K562 (cell line): Measurements from ENCODE around the gene TSPOAP1. TPM values are rescaled to one million over a fixed set of nuclear protein-coding genes. Genes with fewer than 3 reads are reported as not detected.
A peak's percentile ranks its signal among the peaks of the same experiment; 100 is the strongest.

Source experiments
- ERF ChIP-seq: fragments of 450-650 bp; formaldehyde crosslinking; IDR thresholded peaks from 2 replicates; pipeline ENCODE4 v1.4.0; 2020; ENCODE audit warnings: mild to moderate bottlenecking, mixed read lengths
- GATAD2B ChIP-seq: fragments of 450-650 bp; IDR thresholded peaks from 2 replicates; pipeline ENCODE4 v1.6.1; 2017; ENCODE audit warnings: mild to moderate bottlenecking, borderline replicate concordance
- KDM1A ChIP-seq, 2 experiments: fragments of 450-650 bp; IDR thresholded peaks; 2 replicates each; pipeline ENCODE4 v1.6.1; 2016; ENCODE audit warnings: mild to moderate bottlenecking in 2 of 2
- MYNN ChIP-seq, 2 experiments: sonication (generic); formaldehyde crosslinking in 1 of 2; IDR thresholded peaks; 2 replicates each; pipeline versions ENCODE4 v1.5.0 to v1.6.1; 2016 to 2020; ENCODE audit warnings: antibody characterized with exemption in 1 of 2, missing genetic modification reagents in 1 of 2
- PHF20 ChIP-seq: fragments of 450-650 bp; IDR thresholded peaks from 2 replicates; pipeline ENCODE4 v1.6.1; 2018; ENCODE audit not compliant: partially characterized antibody
- PPARD ChIP-seq: fragments of 250-450 bp; sonication (Bioruptor Pico); IDR thresholded peaks from 2 replicates; pipeline ENCODE4 v1.8.0; 2022; ENCODE audit warnings: inconsistent platforms, mild to moderate bottlenecking, moderate library complexity
- PTRF ChIP-seq: fragments of 450-650 bp; IDR thresholded peaks from 2 replicates; pipeline ENCODE4 v1.6.1; 2016; ENCODE audit warnings: mild to moderate bottlenecking, missing genetic modification characterization, missing compliant biosample characterization
- SUPT5H ChIP-seq: fragments of 450-650 bp; IDR thresholded peaks from 2 replicates; pipeline ENCODE4 v1.6.1; 2016
- TEAD2 ChIP-seq: fragments of 450-650 bp; IDR thresholded peaks from 2 replicates; pipeline ENCODE4 v1.6.1; 2016; ENCODE audit warnings: missing genetic modification characterization, control low read depth, missing compliant biosample characterization
- ZBTB7A ChIP-seq: IDR thresholded peaks from 2 replicates; pipeline ENCODE4 v1.6.1; 2011; ENCODE audit warnings: low read depth, mild to moderate bottlenecking, low read length, moderate library complexity, borderline replicate concordance; ENCODE audit not compliant: control insufficient read depth
- ZC3H4 ChIP-seq: sonication (generic); formaldehyde crosslinking; IDR thresholded peaks from 2 replicates; pipeline ENCODE4 v1.9.0; 2021; ENCODE audit warnings: missing genetic modification reagents, borderline replicate concordance
- polyA plus RNA-seq, 8 experiments: library from polyadenylated mRNA; depleted of rRNA in 4 of 8; stranded (reverse) in 5 of 8; unstranded in 3 of 8; fragments of >200 nt; fragmentation: Nextera tagmentation in 2 of 8; fragmentation: Illumina TruSeq in 1 of 8; extraction: Ambion mirVana in 2 of 8; extraction: Trizol in 1 of 8; gene quantifications; 2 replicates each; pipeline versions ENCODE4 v1.2.1 to v1.2.3, GENCODE V29; 2011 to 2014; ENCODE audit warnings: inconsistent platforms in 1 of 8, missing spikeins in 1 of 8
- total RNA-seq, 7 experiments: library from RNA; depleted of rRNA in 6 of 7; stranded (reverse); fragments of >200 nt in 6 of 7; fragmentation: Illumina TruSeq in 2 of 7; extraction: Trizol in 2 of 7; gene quantifications; 2 replicates each; pipeline versions ENCODE4 v1.2.1 to v1.2.3, GENCODE V29; 2011 to 2021; ENCODE audit warnings: low replicate concordance in 1 of 7
- TF ChIP-seq, protein P1 (sequence below): IDR thresholded peaks from 3 replicates; pipeline ENCODE4 v1.6.1; 2011; ENCODE audit warnings: borderline replicate concordance, mild to moderate bottlenecking, moderate library complexity; ENCODE audit not compliant: insufficient read length; ENCODE audit errors: extremely low read depth
- TF ChIP-seq, protein P2 (sequence below): sonication (generic); formaldehyde crosslinking; IDR thresholded peaks from 2 replicates; pipeline ENCODE4 v1.8.1; 2023; ENCODE audit warnings: mild to moderate bottlenecking, missing genetic modification reagents, moderate library complexity
- TF ChIP-seq, protein P3 (sequence below): fragments of 200-400 bp; formaldehyde crosslinking; IDR thresholded peaks from 2 replicates; pipeline ENCODE4 v1.6.1; 2017; ENCODE audit warnings: mild to moderate bottlenecking, low read depth, low read length, moderate library complexity
- TF ChIP-seq, protein P4 (sequence below): fragments of 250-450 bp; sonication (Bioruptor Pico); IDR thresholded peaks from 2 replicates; pipeline ENCODE4 v1.5.0; 2020; ENCODE audit warnings: mild to moderate bottlenecking
- TF ChIP-seq, protein P5 (sequence below): fragments of 250-450 bp; sonication (Bioruptor Pico); IDR thresholded peaks from 2 replicates; pipeline ENCODE4 v1.5.0; 2022; ENCODE audit warnings: mild to moderate bottlenecking

The TSPOAP1 gene
- total and polyA plus RNA-seq, 9 of the 15 experiments (the other 6 are each of a cell fraction or from before 2014, with no cell fraction given) = 0.87 to 3.9 (median 1.8) TPM; not detected in 2

DNA sequence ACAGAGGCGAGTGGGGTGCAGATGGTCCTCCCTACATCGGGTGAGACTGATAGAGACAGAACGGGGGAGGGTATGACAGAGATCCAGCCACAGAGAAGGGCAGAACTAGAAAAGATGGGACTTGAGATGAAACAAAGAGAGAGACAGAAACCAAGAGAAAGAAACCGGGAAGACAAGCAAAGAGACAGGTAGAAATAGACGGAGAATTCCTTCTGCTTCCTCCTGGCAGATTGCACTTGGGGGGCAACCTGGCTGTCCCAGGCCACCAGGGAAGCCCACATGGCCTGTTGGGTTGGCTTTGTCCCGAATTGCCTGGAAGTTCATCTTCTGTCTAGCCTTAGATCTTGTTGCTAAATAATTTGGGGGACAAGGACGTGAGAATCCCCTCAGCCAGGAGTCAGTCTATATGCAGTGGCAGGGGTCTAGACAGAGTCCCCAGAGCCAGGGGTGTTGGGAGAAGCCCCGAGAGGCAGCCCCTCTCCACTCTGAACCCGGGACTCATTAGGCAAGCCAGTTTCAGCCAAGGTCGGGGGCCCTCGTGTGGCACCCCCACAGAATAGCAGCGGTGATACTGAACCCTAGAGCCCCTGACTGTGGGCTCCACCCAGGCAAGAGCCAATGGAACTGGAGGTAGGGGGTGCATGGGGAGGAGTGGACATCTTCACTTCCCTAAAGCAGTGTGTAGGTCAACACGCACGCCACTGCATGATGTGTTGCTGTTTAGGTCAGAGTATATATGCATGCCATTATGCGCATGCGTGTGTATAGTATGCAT, 627 bp upstream of the TSPOAP1 start (continued):
- TF ChIP-seq ZBTB7A = peak; percentile 96
- peak; percentile 91; the same call in 1 of the 2 replicates for TF ChIP-seq MYNN (IDR thresholded peaks at IDR 0.05)
- no peak for TF ChIP-seq MYNN (CRISPR knock-in tag; IDR thresholded peaks at IDR 0.05)
- no peak for TF ChIP-seq PTRF (tag)
- no peak for TF ChIP-seq GATAD2B
- TF ChIP-seq, protein P1, sequence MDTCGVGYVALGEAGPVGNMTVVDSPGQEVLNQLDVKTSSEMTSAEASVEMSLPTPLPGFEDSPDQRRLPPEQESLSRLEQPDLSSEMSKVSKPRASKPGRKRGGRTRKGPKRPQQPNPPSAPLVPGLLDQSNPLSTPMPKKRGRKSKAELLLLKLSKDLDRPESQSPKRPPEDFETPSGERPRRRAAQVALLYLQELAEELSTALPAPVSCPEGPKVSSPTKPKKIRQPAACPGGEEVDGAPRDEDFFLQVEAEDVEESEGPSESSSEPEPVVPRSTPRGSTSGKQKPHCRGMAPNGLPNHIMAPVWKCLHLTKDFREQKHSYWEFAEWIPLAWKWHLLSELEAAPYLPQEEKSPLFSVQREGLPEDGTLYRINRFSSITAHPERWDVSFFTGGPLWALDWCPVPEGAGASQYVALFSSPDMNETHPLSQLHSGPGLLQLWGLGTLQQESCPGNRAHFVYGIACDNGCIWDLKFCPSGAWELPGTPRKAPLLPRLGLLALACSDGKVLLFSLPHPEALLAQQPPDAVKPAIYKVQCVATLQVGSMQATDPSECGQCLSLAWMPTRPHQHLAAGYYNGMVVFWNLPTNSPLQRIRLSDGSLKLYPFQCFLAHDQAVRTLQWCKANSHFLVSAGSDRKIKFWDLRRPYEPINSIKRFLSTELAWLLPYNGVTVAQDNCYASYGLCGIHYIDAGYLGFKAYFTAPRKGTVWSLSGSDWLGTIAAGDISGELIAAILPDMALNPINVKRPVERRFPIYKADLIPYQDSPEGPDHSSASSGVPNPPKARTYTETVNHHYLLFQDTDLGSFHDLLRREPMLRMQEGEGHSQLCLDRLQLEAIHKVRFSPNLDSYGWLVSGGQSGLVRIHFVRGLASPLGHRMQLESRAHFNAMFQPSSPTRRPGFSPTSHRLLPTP = no peak
- TF ChIP-seq, protein P2, sequence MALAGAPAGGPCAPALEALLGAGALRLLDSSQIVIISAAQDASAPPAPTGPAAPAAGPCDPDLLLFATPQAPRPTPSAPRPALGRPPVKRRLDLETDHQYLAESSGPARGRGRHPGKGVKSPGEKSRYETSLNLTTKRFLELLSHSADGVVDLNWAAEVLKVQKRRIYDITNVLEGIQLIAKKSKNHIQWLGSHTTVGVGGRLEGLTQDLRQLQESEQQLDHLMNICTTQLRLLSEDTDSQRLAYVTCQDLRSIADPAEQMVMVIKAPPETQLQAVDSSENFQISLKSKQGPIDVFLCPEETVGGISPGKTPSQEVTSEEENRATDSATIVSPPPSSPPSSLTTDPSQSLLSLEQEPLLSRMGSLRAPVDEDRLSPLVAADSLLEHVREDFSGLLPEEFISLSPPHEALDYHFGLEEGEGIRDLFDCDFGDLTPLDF (CRISPR knock-in tag) = peak; percentile 51
- peak; percentile 37 for TF ChIP-seq SUPT5H
- TF ChIP-seq, protein P3, sequence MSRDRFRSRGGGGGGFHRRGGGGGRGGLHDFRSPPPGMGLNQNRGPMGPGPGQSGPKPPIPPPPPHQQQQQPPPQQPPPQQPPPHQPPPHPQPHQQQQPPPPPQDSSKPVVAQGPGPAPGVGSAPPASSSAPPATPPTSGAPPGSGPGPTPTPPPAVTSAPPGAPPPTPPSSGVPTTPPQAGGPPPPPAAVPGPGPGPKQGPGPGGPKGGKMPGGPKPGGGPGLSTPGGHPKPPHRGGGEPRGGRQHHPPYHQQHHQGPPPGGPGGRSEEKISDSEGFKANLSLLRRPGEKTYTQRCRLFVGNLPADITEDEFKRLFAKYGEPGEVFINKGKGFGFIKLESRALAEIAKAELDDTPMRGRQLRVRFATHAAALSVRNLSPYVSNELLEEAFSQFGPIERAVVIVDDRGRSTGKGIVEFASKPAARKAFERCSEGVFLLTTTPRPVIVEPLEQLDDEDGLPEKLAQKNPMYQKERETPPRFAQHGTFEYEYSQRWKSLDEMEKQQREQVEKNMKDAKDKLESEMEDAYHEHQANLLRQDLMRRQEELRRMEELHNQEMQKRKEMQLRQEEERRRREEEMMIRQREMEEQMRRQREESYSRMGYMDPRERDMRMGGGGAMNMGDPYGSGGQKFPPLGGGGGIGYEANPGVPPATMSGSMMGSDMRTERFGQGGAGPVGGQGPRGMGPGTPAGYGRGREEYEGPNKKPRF = no peak
- peak in 1 of 2 experiments; percentile 52; a peak in 2 of 4 replicates for TF ChIP-seq KDM1A (IDR thresholded peaks at IDR 0.05)
- no peak for TF ChIP-seq PPARD (CRISPR knock-in tag)
- TF ChIP-seq, protein P4, sequence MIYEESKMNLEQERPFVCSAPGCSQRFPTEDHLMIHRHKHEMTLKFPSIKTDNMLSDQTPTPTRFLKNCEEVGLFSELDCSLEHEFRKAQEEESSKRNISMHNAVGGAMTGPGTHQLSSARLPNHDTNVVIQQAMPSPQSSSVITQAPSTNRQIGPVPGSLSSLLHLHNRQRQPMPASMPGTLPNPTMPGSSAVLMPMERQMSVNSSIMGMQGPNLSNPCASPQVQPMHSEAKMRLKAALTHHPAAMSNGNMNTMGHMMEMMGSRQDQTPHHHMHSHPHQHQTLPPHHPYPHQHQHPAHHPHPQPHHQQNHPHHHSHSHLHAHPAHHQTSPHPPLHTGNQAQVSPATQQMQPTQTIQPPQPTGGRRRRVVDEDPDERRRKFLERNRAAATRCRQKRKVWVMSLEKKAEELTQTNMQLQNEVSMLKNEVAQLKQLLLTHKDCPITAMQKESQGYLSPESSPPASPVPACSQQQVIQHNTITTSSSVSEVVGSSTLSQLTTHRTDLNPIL = no peak
- TF ChIP-seq, protein P5, sequence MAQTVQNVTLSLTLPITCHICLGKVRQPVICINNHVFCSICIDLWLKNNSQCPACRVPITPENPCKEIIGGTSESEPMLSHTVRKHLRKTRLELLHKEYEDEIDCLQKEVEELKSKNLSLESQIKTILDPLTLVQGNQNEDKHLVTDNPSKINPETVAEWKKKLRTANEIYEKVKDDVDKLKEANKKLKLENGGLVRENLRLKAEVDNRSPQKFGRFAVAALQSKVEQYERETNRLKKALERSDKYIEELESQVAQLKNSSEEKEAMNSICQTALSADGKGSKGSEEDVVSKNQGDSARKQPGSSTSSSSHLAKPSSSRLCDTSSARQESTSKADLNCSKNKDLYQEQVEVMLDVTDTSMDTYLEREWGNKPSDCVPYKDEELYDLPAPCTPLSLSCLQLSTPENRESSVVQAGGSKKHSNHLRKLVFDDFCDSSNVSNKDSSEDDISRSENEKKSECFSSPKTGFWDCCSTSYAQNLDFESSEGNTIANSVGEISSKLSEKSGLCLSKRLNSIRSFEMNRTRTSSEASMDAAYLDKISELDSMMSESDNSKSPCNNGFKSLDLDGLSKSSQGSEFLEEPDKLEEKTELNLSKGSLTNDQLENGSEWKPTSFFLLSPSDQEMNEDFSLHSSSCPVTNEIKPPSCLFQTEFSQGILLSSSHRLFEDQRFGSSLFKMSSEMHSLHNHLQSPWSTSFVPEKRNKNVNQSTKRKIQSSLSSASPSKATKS = peak; percentile 13; the same call in 1 of the 2 replicates
- no peak for TF ChIP-seq TEAD2 (tag)
- TF ChIP-seq ZC3H4 (CRISPR knock-in tag) = no peak
- TF ChIP-seq ERF (CRISPR knock-in tag) = peak; percentile 97
- TF ChIP-seq PHF20 = peak; percentile 47
